ENCODE data around the gene S1PR3.

GRCh38 chr9:88996046-88996920 lies 5.0 kb downstream of the S1PR3 start:
- no peak for TF ChIP-seq CTCF (IDR thresholded peaks at IDR 0.05)
- TF ChIP-seq POLR2A (IDR thresholded peaks at IDR 0.05): no peak
